Neural cell (in vitro differentiated cells): Measurements from ENCODE around the gene CLEC18A.

Source experiments
- EP300 ChIP-seq: fragments of 450-650 bp; conservative IDR thresholded peaks from 2 replicates; pipeline ENCODE4 v1.6.1; 2014; ENCODE audit warnings: antibody characterized with exemption, mild to moderate bottlenecking, moderate library complexity; ENCODE audit not compliant: poor library complexity, severe bottlenecking
- EZH2 ChIP-seq: fragments of 200-600, 300-800 bp; shearing (Covaris generic), sonication (generic); IDR thresholded peaks from 2 replicates; pipeline ENCODE4 v1.6.1; 2014; ENCODE audit warnings: antibody characterized with exemption, low read length, borderline replicate concordance, mild to moderate bottlenecking; ENCODE audit not compliant: insufficient read depth, poor library complexity, severe bottlenecking
- MXI1 ChIP-seq: fragments of 450-650 bp; conservative IDR thresholded peaks from 2 replicates; pipeline ENCODE4 v1.6.1; 2014; ENCODE audit warnings: antibody characterized with exemption, mild to moderate bottlenecking; ENCODE audit not compliant: poor library complexity, severe bottlenecking
- POLR2AphosphoS5 ChIP-seq: IDR thresholded peaks from 2 replicates; pipeline ENCODE4 v1.6.1; 2012
- RAD21 ChIP-seq: fragments of 450-650 bp; conservative IDR thresholded peaks from 2 replicates; pipeline ENCODE4 v1.6.1; 2014; ENCODE audit warnings: antibody characterized with exemption, mild to moderate bottlenecking, moderate library complexity
- TAF1 ChIP-seq: IDR thresholded peaks from 2 replicates; pipeline ENCODE4 v1.6.1; 2012; ENCODE audit warnings: low read depth
- TF ChIP-seq, protein P1 (sequence below): fragments of 450-650 bp; IDR thresholded peaks from 2 replicates; pipeline ENCODE4 v1.5.1; 2014; ENCODE audit warnings: antibody characterized with exemption, mild to moderate bottlenecking, moderate library complexity; ENCODE audit not compliant: poor library complexity, severe bottlenecking

DNA sequence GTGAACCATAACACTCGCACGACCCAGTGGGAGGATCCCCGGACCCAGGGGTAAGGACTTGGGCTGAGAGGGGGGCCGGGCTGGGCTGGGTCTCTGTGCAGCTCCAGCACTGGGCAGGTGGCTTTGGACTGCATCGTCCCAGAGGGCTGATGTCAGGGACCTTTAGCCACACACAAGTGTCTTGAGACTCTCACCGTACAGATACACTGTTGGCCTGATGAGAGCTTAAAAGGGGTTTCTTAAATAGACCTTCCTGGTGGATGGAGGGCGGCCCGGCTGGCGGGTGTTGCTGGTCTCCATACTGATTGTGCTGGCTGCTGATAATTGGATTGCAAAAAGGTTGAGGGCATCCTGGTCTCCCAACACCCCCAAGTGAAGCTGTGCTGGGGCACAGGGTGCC lies 21.7 kb upstream of the CLEC18A start:
- no peak for TF ChIP-seq MXI1
- TF ChIP-seq, protein P1, sequence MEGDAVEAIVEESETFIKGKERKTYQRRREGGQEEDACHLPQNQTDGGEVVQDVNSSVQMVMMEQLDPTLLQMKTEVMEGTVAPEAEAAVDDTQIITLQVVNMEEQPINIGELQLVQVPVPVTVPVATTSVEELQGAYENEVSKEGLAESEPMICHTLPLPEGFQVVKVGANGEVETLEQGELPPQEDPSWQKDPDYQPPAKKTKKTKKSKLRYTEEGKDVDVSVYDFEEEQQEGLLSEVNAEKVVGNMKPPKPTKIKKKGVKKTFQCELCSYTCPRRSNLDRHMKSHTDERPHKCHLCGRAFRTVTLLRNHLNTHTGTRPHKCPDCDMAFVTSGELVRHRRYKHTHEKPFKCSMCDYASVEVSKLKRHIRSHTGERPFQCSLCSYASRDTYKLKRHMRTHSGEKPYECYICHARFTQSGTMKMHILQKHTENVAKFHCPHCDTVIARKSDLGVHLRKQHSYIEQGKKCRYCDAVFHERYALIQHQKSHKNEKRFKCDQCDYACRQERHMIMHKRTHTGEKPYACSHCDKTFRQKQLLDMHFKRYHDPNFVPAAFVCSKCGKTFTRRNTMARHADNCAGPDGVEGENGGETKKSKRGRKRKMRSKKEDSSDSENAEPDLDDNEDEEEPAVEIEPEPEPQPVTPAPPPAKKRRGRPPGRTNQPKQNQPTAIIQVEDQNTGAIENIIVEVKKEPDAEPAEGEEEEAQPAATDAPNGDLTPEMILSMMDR: no peak
- no peak for TF ChIP-seq EZH2
- no peak for TF ChIP-seq EP300
- TF ChIP-seq POLR2AphosphoS5: no peak
- TF ChIP-seq TAF1: no peak
- no peak for TF ChIP-seq RAD21
